Loucy (cell line): Measurements from ENCODE around the gene GSDME.

Experiments
- EZH2phosphoT487 ChIP-seq: fragments of 200-600 bp; IDR thresholded peaks from 2 replicates; pipeline ENCODE4 v1.6.1; 2018; ENCODE audit warnings: antibody characterized with exemption, mild to moderate bottlenecking, moderate library complexity, borderline replicate concordance
- TF ChIP-seq, protein P1 (sequence below): fragments of 200-600 bp; sonication (generic); conservative IDR thresholded peaks from 2 replicates; pipeline ENCODE4 v1.5.1; 2014; ENCODE audit warnings: mild to moderate bottlenecking, antibody characterized with exemption, low read length

DNA sequence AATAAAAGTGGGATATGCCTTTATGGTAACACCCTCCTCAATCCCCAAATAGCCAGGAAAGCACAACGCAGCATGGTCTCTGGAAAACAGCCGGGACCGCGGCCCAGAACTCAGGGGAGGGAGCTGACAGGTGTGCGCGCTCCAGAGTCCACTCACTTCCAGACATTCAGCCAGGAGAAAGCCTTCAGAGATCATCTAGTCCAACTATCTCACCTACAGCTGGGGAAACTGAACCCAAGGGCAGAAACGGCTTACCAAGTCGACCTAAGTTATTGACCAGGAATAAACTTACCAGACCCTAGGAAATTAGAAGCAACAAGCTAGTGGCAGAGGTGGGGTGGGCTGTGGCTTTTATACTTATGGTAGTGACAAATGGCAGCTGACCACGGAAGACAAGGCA is 16.4 kb downstream of the GSDME start:
- TF ChIP-seq, protein P1, sequence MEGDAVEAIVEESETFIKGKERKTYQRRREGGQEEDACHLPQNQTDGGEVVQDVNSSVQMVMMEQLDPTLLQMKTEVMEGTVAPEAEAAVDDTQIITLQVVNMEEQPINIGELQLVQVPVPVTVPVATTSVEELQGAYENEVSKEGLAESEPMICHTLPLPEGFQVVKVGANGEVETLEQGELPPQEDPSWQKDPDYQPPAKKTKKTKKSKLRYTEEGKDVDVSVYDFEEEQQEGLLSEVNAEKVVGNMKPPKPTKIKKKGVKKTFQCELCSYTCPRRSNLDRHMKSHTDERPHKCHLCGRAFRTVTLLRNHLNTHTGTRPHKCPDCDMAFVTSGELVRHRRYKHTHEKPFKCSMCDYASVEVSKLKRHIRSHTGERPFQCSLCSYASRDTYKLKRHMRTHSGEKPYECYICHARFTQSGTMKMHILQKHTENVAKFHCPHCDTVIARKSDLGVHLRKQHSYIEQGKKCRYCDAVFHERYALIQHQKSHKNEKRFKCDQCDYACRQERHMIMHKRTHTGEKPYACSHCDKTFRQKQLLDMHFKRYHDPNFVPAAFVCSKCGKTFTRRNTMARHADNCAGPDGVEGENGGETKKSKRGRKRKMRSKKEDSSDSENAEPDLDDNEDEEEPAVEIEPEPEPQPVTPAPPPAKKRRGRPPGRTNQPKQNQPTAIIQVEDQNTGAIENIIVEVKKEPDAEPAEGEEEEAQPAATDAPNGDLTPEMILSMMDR: no peak
- no peak for TF ChIP-seq EZH2phosphoT487
